HG03280 (cell line): ENCODE data around the gene SLC39A8.
"Not testable (repeated sequence)": the region's sequence is repeated elsewhere in the genome, so short reads cannot be mapped to it uniquely, and the experiment has no call there.

Experiments used
- ATAC-seq: cut with Tn5 transposase; IDR thresholded peaks from one replicate; pipeline ENCODE4 v1.9.1; 2021; ENCODE audit warnings: mild to moderate bottlenecking, moderate library complexity; ENCODE audit not compliant: unreplicated experiment

The SLC39A8 gene

DNA sequence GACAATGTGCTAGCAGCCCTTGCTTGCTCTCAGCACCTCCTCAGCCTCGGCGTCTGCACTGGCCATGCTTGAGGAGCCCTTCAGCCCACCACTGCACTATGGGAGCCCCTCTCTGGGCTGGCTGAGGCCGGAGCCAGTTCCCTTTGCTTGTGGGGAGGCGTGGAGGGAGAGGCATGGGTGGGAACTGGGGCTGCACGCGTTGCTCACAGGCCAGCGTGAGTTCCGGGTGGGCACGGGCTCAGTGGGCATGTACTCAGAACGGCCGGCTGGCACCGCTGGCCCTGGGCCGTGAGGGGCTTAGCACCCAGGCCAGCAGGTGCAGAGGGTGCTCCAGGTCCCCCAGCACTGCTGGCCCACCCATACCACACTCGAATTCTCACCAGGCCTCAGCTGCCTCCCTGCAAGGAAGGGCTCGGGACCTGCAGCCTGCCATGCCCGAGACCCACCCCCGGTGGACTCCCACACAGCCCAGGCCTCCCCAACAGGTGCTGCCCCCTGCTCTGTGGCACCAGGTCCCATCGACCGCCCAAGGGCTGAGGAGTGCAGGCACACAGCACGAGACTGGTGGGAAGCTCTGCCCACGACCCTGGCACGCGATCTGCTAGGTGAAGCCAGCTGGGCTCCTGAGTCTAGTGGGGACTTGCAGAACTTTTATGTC, 100.3 kb downstream of the SLC39A8 start:
- ATAC-seq = no peak

DNA sequence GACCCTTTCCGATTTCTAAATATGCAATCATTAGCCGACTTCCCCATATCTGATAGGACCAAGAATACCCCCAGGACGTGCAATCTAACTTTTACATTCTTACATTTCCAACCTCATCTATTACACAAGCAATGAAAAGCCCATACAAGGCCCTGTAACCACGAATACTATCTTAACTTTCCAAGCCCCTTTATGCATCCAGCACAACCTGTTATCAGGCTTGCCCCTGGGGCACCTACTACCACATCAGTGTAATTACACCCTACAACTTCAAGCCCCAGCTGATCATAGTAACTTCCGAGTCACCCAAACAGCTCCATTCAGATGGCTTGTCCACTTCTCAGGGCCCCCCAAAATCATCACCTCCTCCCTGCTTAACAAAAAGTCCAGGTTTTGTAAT, 102.0 kb downstream of the SLC39A8 start:
- not testable (repeated sequence) for ATAC-seq

GRCh38 chr4:102234243-102234838, 110.9 kb downstream of the SLC39A8 start:
- no peak for ATAC-seq

DNA sequence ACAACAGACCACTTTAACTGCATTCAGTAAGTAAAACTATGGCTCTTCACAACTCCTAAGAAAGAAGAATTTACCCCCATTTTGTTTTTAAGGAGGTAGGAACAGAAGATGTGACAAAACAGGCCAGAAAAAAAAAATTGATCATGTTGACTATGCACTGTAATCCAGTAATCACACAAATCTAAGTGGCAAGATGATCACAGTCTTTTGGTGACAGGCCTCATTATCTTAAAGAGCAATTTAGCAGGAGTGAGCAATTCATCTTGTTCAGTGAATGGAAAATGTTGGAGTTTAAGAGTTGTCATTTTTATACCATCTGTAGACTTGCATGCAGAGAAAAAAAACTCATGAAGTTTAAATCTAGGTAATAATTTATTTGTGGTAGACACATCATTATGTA, 115.1 kb downstream of the SLC39A8 start:
- ATAC-seq = no peak

- ATAC-seq = no peak
Observed at GRCh38 chr4:102227388-102227787, 117.9 kb downstream of the SLC39A8 start.

- ATAC-seq = no peak
Observed at GRCh38 chr4:102223461-102223860, 121.8 kb downstream of the SLC39A8 start.

DNA sequence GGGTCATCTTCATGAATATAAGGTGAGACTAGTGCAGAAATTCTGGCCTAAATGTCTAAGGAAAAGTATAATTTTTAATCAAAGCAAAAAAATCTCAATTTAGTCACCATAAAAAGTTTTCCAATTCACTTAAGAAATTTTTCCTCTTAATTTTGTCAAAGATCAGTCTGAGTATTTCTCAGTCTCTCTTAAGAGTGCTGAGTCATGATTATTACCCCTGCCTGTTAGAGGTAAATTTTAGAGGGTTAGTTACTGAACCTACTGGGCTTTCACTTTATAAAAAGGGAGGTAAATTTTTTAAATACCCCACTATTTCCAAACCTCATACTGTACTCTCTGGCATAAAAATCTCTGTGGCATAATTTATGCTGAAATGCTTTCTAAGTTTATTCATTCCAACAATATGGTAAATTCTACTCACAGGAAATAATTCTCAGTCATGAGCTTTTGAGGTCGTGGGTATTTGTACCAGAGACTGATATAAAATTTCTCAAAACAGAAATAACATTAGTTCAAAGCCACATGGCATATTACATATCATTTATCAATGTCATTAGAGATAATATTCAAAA, 122.4 kb downstream of the SLC39A8 start:
- no peak for ATAC-seq

DNA sequence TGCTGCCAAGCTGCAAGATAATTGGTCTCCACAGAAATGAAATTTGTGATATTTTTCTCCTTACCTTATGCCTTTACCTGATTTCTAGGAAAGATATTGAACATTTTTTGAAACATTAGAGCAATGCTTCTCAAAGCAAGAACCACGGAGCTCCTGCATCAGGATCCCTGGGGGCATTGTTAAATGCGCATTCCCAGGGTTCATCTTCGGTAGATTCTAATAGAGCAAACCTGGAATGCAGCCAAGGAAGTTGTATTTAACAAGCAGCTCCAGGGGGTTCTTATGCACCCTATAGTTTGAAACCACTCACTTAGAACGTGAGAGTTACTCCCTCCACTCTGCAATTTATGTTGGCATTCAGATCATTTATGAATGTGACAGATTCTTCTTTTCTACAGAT, 126.2 kb downstream of the SLC39A8 start:
- no peak for ATAC-seq

DNA sequence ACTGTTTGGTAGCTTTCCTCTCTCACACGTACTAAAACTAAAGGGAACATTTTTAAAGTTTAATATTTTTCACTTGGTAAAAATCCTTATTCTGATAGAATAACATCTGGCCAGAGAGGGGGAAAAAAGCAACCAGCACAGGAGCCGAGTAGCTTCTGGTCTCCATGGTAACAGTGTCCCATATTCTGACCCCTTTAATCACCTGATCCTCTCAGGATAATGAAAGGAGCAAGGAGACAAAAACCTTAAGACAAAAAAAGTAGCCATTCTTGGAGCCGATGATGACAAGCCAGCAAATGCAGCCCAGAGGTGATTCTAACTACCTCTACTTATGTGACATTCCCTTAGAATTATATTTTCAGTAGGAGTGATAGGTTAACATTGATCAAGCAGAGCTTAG, 126.6 kb downstream of the SLC39A8 start:
- no peak for ATAC-seq

DNA sequence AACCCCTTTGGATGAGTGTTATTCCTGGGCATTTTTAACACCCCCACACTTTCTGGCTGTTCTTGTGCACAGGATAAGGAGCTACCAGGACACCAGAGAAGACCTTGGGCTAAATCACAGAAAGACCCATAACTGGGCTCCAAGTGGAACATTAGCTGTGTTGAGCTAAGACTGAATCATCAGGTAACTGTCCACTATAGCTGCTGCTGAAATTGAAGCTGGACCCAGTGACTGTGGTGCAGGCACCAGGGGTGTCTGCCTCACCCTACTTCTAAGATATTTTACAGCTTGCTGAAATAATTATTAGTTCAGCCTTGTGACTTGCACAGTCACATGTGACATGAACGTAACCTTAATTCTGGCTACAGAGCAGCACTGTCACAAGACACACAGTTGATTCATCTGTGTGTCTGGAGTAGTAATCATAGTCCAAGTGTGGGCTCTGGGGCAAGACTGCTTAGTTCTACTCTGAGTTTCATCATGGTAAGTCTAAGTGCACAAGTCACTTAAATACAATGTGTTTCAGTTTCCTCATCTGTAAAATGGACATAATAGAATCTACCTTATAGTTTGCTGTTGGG, 127.4 kb downstream of the SLC39A8 start:
- ATAC-seq = no peak

- ATAC-seq = no peak
Observed at GRCh38 chr4:102217345-102217744, 127.9 kb downstream of the SLC39A8 start.

GRCh38 chr4:102216666-102217065, 128.6 kb downstream of the SLC39A8 start:
- no peak for ATAC-seq

DNA sequence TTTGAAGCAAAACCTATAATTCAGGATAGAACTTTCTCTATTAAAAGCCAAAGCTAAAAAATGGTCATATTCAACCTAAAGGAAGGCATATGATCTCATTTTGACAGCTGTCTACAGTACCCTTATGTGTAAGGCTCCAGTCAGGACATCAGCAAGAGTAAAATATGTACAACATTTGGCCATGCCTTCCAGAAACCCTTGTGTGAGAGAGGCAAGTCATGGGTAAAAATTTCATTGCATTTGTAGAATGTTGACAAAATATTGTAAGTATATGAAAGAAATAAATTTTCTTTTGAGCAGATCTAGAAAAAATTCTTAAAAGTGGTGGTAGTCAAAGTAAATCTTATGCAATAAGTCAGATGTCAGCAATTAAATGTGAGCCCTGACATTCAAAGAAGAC, 132.3 kb downstream of the SLC39A8 start:
- ATAC-seq = no peak
